H1 (cell line): ENCODE data around the gene VDAC2. TPM values are rescaled to one million over a fixed set of nuclear protein-coding genes. Genes with fewer than 3 reads are reported as not detected.

Experiments
- BCL11A ChIP-seq, 2 experiments: IDR thresholded peaks; one replicate each; pipeline ENCODE4 v1.6.1; 2011; ENCODE audit warnings: low read depth in 2 of 2, low read length in 2 of 2, mild to moderate bottlenecking in 2 of 2
- CEBPB ChIP-seq: IDR thresholded peaks from 2 replicates; pipeline ENCODE4 v1.6.1; 2012; ENCODE audit warnings: low read depth, low read length
- EGR1 ChIP-seq: IDR thresholded peaks from 2 replicates; pipeline ENCODE4 v1.6.1; 2011; ENCODE audit warnings: low read depth, low read length, borderline replicate concordance
- NRF1 ChIP-seq: IDR thresholded peaks from 2 replicates; pipeline ENCODE4 v1.6.1; 2011; ENCODE audit warnings: mild to moderate bottlenecking, low read depth, low read length, improper control_type of control experiment
- RNF2 ChIP-seq: fragments of 200-900, 300-1000 bp; sonication (generic); IDR thresholded peaks from 2 replicates; pipeline ENCODE4 v1.7.1; 2016; ENCODE audit warnings: borderline replicate concordance, low read depth, mild to moderate bottlenecking, antibody characterized with exemption, low read length; ENCODE audit not compliant: poor library complexity, severe bottlenecking; ENCODE audit errors: missing control alignments
- SAP30 ChIP-seq: fragments of 300-600 bp; sonication (generic); IDR thresholded peaks from 2 replicates; pipeline ENCODE4 v1.7.1; 2012; ENCODE audit warnings: low read length, moderate library complexity, mild to moderate bottlenecking, inconsistent platforms; ENCODE audit not compliant: insufficient read depth, insufficient replicate concordance
- SIX5 ChIP-seq: IDR thresholded peaks from 2 replicates; pipeline ENCODE4 v1.6.1; 2011; ENCODE audit warnings: mild to moderate bottlenecking, low read depth, low read length
- TAF1 ChIP-seq: IDR thresholded peaks from 2 replicates; pipeline ENCODE4 v1.6.1; 2011; ENCODE audit warnings: mild to moderate bottlenecking, low read depth, low read length
- TEAD4 ChIP-seq: IDR thresholded peaks from 2 replicates; pipeline ENCODE4 v1.6.1; 2012; ENCODE audit warnings: low read depth, low read length, inconsistent platforms, mixed read lengths
- ZNF274 ChIP-seq: IDR thresholded peaks from 2 replicates; pipeline ENCODE4 v1.7.0; 2012; ENCODE audit warnings: low read length, borderline replicate concordance; ENCODE audit errors: extremely low read depth
- polyA plus RNA-seq, 7 experiments: library from polyadenylated mRNA; depleted of rRNA in 3 of 7; stranded (reverse) in 5 of 7; unstranded in 2 of 7; fragments of >200 nt in 5 of 7; fragments of 200-250 nt in 2 of 7; gene quantifications; 1 replicate in 5 of 7; 2 replicates in 1 of 7; 4 replicates in 1 of 7; pipeline versions ENCODE4 v1.2.1 to v1.2.3, GENCODE V29; 2011 to 2013; ENCODE audit warnings: missing spikeins in 2 of 7, mixed read lengths in 2 of 7
- total RNA-seq: library from RNA; stranded (reverse); fragmentation: NEBNext Ultra II Directional; extraction: Animal tissue kit (Norgen Biotek cat#: 25700); gene quantifications from 2 replicates; pipeline ENCODE4 v1.2.1, GENCODE V29; 2021
- TF ChIP-seq, protein P1 (sequence below): fragments of 300-600 bp; sonication (generic); IDR thresholded peaks from 2 replicates; pipeline ENCODE4 v1.7.1; 2012; ENCODE audit warnings: low read length, moderate library complexity, mild to moderate bottlenecking, inconsistent platforms; ENCODE audit not compliant: insufficient replicate concordance

VDAC2 gene
- total and polyA plus RNA-seq, 2 of the 8 experiments (the other 6 are each of a cell fraction or from before 2014, with no cell fraction given), result 89.8 to 284 TPM

DNA sequence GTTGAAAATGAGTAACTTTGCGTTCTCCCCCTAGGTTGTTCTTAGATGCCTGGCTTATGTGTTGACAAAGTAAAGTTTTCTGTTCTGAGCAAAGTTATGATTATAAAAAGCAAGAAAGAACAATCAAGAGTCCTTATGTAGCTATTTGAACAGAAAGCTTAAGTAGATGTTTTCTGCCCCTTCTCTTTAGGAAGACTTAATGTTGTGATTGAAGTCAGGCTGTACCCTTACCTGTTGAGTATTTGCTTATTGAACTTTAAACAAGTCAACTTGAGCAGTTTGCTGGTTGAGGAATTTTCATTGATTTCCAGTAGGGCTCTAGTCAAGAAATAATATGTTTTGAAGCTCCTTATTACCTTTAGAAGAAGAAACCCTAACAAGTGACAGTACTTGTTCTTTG is 33.9 kb upstream of the VDAC2 start (continued):
- TF ChIP-seq, protein P1, sequence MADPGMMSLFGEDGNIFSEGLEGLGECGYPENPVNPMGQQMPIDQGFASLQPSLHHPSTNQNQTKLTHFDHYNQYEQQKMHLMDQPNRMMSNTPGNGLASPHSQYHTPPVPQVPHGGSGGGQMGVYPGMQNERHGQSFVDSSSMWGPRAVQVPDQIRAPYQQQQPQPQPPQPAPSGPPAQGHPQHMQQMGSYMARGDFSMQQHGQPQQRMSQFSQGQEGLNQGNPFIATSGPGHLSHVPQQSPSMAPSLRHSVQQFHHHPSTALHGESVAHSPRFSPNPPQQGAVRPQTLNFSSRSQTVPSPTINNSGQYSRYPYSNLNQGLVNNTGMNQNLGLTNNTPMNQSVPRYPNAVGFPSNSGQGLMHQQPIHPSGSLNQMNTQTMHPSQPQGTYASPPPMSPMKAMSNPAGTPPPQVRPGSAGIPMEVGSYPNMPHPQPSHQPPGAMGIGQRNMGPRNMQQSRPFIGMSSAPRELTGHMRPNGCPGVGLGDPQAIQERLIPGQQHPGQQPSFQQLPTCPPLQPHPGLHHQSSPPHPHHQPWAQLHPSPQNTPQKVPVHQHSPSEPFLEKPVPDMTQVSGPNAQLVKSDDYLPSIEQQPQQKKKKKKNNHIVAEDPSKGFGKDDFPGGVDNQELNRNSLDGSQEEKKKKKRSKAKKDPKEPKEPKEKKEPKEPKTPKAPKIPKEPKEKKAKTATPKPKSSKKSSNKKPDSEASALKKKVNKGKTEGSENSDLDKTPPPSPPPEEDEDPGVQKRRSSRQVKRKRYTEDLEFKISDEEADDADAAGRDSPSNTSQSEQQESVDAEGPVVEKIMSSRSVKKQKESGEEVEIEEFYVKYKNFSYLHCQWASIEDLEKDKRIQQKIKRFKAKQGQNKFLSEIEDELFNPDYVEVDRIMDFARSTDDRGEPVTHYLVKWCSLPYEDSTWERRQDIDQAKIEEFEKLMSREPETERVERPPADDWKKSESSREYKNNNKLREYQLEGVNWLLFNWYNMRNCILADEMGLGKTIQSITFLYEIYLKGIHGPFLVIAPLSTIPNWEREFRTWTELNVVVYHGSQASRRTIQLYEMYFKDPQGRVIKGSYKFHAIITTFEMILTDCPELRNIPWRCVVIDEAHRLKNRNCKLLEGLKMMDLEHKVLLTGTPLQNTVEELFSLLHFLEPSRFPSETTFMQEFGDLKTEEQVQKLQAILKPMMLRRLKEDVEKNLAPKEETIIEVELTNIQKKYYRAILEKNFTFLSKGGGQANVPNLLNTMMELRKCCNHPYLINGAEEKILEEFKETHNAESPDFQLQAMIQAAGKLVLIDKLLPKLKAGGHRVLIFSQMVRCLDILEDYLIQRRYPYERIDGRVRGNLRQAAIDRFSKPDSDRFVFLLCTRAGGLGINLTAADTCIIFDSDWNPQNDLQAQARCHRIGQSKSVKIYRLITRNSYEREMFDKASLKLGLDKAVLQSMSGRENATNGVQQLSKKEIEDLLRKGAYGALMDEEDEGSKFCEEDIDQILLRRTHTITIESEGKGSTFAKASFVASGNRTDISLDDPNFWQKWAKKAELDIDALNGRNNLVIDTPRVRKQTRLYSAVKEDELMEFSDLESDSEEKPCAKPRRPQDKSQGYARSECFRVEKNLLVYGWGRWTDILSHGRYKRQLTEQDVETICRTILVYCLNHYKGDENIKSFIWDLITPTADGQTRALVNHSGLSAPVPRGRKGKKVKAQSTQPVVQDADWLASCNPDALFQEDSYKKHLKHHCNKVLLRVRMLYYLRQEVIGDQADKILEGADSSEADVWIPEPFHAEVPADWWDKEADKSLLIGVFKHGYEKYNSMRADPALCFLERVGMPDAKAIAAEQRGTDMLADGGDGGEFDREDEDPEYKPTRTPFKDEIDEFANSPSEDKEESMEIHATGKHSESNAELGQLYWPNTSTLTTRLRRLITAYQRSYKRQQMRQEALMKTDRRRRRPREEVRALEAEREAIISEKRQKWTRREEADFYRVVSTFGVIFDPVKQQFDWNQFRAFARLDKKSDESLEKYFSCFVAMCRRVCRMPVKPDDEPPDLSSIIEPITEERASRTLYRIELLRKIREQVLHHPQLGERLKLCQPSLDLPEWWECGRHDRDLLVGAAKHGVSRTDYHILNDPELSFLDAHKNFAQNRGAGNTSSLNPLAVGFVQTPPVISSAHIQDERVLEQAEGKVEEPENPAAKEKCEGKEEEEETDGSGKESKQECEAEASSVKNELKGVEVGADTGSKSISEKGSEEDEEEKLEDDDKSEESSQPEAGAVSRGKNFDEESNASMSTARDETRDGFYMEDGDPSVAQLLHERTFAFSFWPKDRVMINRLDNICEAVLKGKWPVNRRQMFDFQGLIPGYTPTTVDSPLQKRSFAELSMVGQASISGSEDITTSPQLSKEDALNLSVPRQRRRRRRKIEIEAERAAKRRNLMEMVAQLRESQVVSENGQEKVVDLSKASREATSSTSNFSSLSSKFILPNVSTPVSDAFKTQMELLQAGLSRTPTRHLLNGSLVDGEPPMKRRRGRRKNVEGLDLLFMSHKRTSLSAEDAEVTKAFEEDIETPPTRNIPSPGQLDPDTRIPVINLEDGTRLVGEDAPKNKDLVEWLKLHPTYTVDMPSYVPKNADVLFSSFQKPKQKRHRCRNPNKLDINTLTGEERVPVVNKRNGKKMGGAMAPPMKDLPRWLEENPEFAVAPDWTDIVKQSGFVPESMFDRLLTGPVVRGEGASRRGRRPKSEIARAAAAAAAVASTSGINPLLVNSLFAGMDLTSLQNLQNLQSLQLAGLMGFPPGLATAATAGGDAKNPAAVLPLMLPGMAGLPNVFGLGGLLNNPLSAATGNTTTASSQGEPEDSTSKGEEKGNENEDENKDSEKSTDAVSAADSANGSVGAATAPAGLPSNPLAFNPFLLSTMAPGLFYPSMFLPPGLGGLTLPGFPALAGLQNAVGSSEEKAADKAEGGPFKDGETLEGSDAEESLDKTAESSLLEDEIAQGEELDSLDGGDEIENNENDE, result no peak
- TF ChIP-seq CEBPB (no peak), ZNF274 (no peak), TAF1 (no peak), BCL11A (IDR thresholded peaks at IDR 0.05; ENCODE audit: low read depth in 2 of 2, low read length in 2 of 2) (no peak), RNF2 (no peak), NRF1 (no peak), SIX5 (no peak), SAP30 (no peak), EGR1 (no peak), TEAD4 (no peak)
